Measurements from ENCODE around the gene HOXC11. TPM values are rescaled to one million over a fixed set of nuclear protein-coding genes. Genes with fewer than 3 reads are reported as not detected.

Gene HOXC11
- total RNA-seq, 1 donor from 2014 or later, result not detected

DNA sequence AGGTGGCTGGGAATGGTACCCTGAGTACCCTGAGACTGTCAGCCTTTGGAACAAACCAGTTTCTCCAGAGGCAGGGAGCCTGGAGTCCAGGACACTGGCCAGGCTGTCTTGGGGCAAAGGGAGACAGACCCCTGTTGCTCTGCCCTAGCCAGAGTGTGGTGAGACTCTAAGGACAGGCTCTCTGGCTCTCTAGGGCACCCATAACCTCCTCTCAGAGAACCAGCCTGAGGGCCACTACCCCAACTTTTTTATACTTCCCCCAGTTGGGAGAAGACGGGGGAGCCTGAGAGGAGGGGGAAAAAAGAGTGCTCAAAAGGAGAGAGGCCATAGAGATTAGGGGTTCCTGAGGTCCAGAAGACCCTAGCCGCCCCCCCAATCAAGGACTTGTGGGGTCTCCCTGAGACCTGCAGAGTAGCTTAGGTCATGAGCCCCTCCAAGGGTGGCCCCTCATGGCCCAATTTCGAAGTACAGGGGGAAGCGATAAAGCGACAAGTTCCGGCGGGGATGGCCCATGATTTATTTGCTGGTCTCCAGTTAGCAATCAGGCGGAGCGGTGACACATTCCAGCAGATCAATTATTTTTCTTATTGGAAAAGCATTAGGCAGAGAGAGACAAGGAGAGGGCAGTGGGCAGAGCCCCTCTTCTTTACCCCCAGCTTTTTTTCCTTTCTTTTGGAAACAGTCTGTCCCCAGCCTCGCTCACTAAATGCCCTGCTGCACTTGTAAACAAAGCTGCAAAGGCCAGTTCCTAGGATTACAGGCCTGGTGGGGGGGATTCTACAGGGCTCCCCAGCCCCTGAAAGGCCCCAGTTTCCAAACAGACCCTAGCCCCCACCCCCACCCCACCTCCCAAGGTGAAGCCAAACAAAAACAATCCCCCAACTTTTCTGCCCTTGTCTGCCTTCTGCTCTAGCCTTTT is 37.4 kb downstream of the HOXC11 start:
- Histone ChIP-seq H4K20me1 (ENCODE audit: low read depth) (peaks cover 82% of the 10 kb centered on the region), H3K4me3 (no peak overlapping the region), H3K9me3 (ENCODE audit: low read depth) (no peaks in the 10 kb centered on the region), H3K36me3 (no peaks in the 10 kb centered on the region), H2AFZ (replicated peaks) (no peak overlapping the region), H3K4me2 (no peak overlapping the region), H3K4me1 (no peaks in the 10 kb centered on the region), H3K79me2 (ENCODE audit: low read depth) (no peaks in the 10 kb centered on the region), H3K27ac (no peak overlapping the region), H3F3A (ENCODE audit: low read depth) (peaks cover 3% of the 10 kb centered on the region), H3K9ac (no peak overlapping the region), H3K27me3 (peaks cover 100% of the 10 kb centered on the region)
- H3K27ac Mint-ChIP-seq, result no peak overlapping the region
- no peak overlapping the region for H3K4me3 Mint-ChIP-seq
- peaks cover 92% of the 10 kb centered on the region for H3K27me3 Mint-ChIP-seq (ENCODE audit: insufficient read depth, low read depth)
- peaks cover 4% of the 10 kb centered on the region for H3K4me1 Mint-ChIP-seq
- H3K36me3 Mint-ChIP-seq, result no peaks in the 10 kb centered on the region
- H3K9me3 Mint-ChIP-seq, result peaks cover 8% of the 10 kb centered on the region
- TF ChIP-seq EZH2phosphoT487 (IDR thresholded peaks at IDR 0.05) (peak; percentile 9), EZH2 (IDR thresholded peaks at IDR 0.05) (no peak)
- DNase-seq (ENCODE audit: low spot score), result no peak

DNA sequence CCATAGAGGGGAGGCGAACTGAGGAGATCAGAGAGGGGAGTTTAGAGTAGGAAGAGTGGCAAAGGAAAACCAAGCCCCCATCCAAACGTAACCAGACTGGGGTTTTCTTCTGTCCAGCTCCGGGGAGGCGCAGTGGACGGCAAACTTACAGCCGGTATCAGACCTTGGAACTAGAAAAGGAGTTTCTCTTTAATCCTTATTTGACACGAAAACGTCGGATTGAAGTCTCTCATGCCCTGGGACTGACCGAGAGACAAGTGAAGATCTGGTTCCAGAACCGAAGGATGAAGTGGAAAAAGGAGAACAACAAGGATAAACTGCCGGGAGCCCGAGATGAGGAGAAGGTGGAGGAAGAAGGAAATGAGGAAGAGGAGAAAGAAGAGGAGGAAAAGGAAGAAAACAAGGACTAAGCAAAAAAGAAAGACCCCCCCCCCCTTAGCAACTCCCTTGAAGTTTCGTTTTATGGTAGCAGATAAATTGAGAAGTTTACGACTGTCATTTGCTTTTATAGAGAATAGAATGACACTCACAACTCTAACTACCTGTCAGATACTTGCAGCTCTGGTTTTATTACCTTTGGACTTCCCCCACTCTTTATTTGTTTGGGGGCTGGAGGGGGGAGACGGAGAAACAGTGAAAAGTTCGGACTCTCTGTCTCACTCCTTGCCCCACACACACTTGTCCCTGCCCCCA is 38.2 kb downstream of the HOXC11 start:
- Histone ChIP-seq H3K4me1 (no peaks in the 10 kb centered on the region), H3K27ac (no peak overlapping the region), H3K9ac (no peak overlapping the region), H3K9me3 (ENCODE audit: low read depth) (no peaks in the 10 kb centered on the region), H3K27me3 (peaks cover 100% of the 10 kb centered on the region), H3K79me2 (ENCODE audit: low read depth) (no peaks in the 10 kb centered on the region), H3K4me3 (no peak overlapping the region), H3F3A (ENCODE audit: low read depth) (peaks cover 3% of the 10 kb centered on the region), H2AFZ (replicated peaks) (no peak overlapping the region), H4K20me1 (ENCODE audit: low read depth) (peaks cover 85% of the 10 kb centered on the region), H3K4me2 (no peak overlapping the region), H3K36me3 (no peaks in the 10 kb centered on the region)
- Mint-ChIP-seq H3K36me3 (no peaks in the 10 kb centered on the region), H3K4me1 (peaks cover 3% of the 10 kb centered on the region), H3K27ac (no peak overlapping the region), H3K27me3 (ENCODE audit: insufficient read depth, low read depth) (peaks cover 92% of the 10 kb centered on the region), H3K9me3 (peaks cover 8% of the 10 kb centered on the region), H3K4me3 (no peak overlapping the region)
- TF ChIP-seq EZH2 (IDR thresholded peaks at IDR 0.05), result peak; percentile 70
- peak; percentile 1 for TF ChIP-seq EZH2phosphoT487 (IDR thresholded peaks at IDR 0.05)
- TF ChIP-seq, protein P1, sequence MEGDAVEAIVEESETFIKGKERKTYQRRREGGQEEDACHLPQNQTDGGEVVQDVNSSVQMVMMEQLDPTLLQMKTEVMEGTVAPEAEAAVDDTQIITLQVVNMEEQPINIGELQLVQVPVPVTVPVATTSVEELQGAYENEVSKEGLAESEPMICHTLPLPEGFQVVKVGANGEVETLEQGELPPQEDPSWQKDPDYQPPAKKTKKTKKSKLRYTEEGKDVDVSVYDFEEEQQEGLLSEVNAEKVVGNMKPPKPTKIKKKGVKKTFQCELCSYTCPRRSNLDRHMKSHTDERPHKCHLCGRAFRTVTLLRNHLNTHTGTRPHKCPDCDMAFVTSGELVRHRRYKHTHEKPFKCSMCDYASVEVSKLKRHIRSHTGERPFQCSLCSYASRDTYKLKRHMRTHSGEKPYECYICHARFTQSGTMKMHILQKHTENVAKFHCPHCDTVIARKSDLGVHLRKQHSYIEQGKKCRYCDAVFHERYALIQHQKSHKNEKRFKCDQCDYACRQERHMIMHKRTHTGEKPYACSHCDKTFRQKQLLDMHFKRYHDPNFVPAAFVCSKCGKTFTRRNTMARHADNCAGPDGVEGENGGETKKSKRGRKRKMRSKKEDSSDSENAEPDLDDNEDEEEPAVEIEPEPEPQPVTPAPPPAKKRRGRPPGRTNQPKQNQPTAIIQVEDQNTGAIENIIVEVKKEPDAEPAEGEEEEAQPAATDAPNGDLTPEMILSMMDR (IDR thresholded peaks at IDR 0.05), result no peak
- no peak for DNase-seq (ENCODE audit: low spot score)

DNA sequence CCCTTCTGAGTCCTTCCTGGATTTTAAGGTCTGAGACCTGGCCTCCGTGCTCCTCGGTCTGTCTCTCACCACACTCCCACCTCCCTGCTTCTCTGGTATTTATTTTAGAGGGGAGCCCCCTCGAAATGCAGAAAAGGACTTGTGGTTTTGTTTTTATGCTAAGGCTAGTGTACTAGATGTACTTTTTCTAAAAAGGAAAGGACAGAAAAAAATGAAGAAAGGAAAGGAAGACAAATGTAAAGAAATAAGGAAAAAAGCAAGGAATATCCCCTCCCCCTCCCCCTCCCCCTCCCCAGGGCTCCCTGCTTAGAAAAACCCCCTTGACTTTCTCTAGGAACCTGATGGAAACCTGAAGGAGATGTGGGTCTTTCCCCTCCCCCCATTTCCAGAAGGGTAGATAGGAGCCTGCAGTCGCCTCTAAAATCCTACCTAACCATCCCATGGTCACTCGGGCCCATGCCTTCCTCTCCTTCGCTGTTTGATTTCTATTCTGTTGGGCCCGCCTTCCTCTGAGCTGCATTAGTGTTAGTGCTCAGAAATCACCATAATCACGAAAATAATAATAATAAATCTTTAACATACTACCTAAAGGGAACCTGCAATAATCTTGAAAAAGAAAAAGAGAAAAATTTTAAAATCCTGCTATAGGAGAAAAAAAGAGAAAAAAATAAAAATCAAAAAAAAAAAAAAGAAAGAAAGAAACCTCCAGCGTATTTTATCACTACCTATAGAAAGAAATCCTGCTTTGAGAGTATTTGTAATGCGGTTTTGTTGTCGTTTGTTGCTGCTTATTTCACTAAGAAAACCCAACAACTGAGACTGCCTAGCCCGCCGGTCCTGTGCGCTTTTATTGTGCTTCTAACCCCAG is 39.0 kb downstream of the HOXC11 start:
- Histone ChIP-seq H3F3A (ENCODE audit: low read depth) (peaks cover 3% of the 10 kb centered on the region), H3K27me3 (peaks cover 100% of the 10 kb centered on the region), H3K79me2 (ENCODE audit: low read depth) (no peaks in the 10 kb centered on the region), H4K20me1 (ENCODE audit: low read depth) (peaks cover 81% of the 10 kb centered on the region), H3K27ac (no peak overlapping the region), H3K36me3 (no peaks in the 10 kb centered on the region), H3K9ac (no peak overlapping the region), H2AFZ (replicated peaks) (no peak overlapping the region), H3K9me3 (ENCODE audit: low read depth) (no peaks in the 10 kb centered on the region), H3K4me2 (no peak overlapping the region), H3K4me3 (no peak overlapping the region), H3K4me1 (no peaks in the 10 kb centered on the region)
- Mint-ChIP-seq H3K4me3 (no peak overlapping the region), H3K27ac (no peak overlapping the region), H3K27me3 (ENCODE audit: insufficient read depth, low read depth) (peaks cover 94% of the 10 kb centered on the region), H3K9me3 (peaks cover 8% of the 10 kb centered on the region), H3K4me1 (no peaks in the 10 kb centered on the region), H3K36me3 (no peaks in the 10 kb centered on the region)
- peak; percentile 55 for TF ChIP-seq EZH2phosphoT487 (IDR thresholded peaks at IDR 0.05)
- TF ChIP-seq, protein P1 (IDR thresholded peaks at IDR 0.05), result no peak
- DNase-seq (ENCODE audit: low spot score), result no peak

All from neural progenitor cell (in vitro differentiated cells).